ENCODE measurements around the gene BCL2L15.

Gene BCL2L15

DNA sequence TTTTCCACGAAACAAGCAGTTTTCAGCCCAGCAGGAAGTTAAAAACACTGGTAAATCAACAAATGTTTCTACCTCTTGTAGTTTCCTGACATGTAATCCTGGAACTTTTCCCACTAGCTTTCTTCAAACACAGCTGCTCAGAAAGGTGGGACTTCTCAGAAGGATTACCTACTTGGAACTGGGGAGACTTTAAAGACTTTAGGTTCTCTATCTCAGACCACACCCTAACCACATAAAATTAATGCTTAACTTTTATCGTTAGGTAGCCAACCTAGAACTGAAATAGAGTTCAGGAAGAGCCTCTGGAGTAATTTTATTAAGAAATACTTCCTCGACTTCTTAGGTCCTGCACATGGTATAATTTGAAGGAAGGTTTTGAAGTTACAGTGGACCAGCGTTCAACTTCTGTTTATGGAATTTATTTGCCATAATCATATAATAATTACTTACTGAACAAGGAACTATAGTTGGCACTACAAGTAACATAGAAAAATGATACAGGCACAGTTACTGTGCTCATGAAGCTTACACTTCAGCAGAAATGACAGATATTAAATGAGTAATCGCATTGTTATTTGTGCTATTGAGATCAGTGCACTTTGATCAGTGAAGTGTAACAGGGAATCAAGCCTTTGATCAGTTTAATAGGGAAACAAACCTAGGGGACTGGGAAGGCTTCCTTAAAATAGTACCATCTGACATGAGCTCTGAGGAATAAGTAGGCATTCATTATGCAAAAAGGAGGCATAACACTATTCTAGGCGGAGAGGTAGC lies at the start of gene BCL2L15:
Gene BCL2L15 (minus strand): TSS at position 180 of the 774 bp plus-strand sequence. CDS start 206 bp downstream, outside the sequence.
- DNase-seq (ENCODE audit: low read depth) = no peak
- TF ChIP-seq, protein P1, sequence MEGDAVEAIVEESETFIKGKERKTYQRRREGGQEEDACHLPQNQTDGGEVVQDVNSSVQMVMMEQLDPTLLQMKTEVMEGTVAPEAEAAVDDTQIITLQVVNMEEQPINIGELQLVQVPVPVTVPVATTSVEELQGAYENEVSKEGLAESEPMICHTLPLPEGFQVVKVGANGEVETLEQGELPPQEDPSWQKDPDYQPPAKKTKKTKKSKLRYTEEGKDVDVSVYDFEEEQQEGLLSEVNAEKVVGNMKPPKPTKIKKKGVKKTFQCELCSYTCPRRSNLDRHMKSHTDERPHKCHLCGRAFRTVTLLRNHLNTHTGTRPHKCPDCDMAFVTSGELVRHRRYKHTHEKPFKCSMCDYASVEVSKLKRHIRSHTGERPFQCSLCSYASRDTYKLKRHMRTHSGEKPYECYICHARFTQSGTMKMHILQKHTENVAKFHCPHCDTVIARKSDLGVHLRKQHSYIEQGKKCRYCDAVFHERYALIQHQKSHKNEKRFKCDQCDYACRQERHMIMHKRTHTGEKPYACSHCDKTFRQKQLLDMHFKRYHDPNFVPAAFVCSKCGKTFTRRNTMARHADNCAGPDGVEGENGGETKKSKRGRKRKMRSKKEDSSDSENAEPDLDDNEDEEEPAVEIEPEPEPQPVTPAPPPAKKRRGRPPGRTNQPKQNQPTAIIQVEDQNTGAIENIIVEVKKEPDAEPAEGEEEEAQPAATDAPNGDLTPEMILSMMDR (conservative IDR thresholded peaks at IDR 0.05; ENCODE audit: low read length) = no peak
- no peak within 1 kb of the TSS for H3K4me3 ChIP-seq (ENCODE audit: low read length)

DNA sequence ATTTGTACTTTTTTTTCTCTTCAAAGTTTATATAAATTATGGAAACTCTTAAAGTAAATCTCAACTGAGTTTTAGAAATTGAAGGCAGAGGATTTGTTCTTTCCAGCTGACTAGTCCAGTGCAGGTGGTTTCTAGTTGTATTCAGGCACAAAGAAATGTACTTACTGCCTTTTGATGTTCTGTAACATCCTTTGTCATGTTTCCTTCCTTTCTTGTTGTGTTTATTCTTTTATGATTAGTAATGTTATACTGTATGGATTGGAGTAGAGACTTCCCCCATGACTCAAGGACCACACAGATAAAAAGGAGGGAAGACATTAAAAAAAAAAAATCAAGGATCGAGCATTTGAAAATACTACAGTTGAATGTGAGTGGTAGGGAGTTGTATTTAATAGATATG lies 49.8 kb upstream of the BCL2L15 start:
- TF ChIP-seq, protein P1 (conservative IDR thresholded peaks at IDR 0.05; ENCODE audit: low read length) = no peak
- H3K4me3 ChIP-seq (ENCODE audit: low read length) = no peak overlapping the region
- no peak for DNase-seq (ENCODE audit: low read depth)

DNA sequence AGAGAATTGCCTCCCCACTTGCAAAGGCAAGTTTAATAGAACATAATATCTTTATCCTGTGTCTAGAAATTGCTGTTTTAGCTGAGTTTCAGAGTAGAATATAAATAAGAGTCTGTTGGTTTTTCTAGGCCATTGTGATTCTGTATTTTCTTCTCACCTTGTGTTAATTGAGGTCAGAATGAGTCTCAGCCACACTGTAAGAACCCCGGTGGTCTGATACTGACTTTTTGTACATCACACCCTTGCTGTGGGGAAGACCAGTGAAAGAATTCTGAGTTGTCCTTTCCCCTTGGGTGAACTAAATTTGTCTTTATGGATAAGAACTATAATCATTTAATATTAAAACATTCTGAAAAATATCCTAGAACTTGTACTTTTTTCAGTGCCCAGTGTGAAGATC lies 48.6 kb upstream of the BCL2L15 start:
- DNase-seq (ENCODE audit: low read depth) = no peak
- H3K4me3 ChIP-seq (ENCODE audit: low read length) = no peak overlapping the region
- TF ChIP-seq, protein P1 (conservative IDR thresholded peaks at IDR 0.05; ENCODE audit: low read length) = no peak

DNA sequence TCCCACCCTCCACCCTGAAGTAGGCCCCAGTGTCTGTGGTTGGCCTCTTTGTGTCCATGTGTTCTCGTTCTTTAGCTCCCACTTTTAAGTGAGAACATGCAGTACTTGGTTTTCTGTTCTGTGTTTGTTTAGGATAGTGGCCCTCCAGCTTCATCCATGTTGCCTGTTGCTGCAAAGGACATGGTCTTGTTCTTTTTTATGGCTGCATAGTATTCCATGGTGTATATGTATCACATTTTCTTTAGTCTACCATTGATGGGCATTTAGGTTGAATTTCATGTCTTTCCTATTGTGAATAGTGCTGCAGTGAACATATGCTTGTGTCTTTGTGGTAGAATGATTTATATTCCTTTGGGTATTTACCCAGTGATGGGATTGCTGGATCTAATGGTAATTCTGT lies 47.8 kb upstream of the BCL2L15 start:
- no peak for DNase-seq (ENCODE audit: low read depth)
- H3K4me3 ChIP-seq (ENCODE audit: low read length) = no peak overlapping the region
- TF ChIP-seq, protein P1 (conservative IDR thresholded peaks at IDR 0.05; ENCODE audit: low read length) = no peak

DNA sequence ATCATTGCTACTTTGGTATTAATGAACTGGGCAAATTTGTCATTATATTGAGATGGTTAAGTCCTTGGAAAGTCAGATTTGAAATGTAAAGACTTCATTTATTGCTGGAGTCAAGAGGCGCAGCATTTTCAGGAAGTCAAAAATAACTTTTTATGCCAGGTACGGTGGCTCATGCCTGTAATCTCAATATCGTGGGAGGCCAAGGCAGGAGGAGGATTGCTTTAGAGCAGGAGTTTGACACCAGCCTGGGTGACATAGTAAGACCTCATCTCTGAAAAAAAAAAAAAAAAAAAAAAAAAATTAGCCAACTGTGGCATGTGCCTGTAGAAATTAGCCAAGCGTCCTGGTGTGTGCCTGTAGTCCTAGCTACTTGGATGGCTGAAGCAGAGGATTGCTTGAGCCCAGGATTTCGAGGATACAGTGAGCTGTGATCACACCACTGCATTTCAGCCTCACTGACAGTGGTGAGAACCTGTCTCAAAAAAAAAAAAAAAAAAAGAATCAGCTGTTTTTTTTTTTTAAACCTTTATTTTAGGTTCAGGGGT lies 47.2 kb upstream of the BCL2L15 start:
- H3K4me3 ChIP-seq (ENCODE audit: low read length) = no peak overlapping the region
- TF ChIP-seq, protein P1 (conservative IDR thresholded peaks at IDR 0.05; ENCODE audit: low read length) = no peak
- DNase-seq (ENCODE audit: low read depth) = no peak

DNA sequence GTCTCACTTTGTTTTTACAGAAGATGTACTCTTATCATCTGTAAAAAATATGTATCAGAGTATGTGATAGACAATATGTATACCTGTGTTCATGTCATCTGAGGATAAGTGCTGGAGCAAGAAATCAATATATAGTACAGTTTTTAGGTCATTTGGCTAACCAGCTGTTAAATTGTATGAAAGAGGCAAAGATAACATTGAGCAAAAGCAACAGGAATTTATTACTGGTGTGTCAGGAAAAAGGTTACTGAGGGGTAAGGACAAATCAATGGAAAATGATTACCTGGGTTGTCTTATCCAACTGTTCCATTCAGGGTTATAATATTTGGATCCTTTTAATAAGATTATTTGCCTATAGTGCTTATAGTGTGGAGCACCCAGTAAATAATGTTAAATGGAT lies 46.6 kb upstream of the BCL2L15 start:
- no peak overlapping the region for H3K4me3 ChIP-seq (ENCODE audit: low read length)
- TF ChIP-seq, protein P1 (conservative IDR thresholded peaks at IDR 0.05; ENCODE audit: low read length) = no peak
- no peak for DNase-seq (ENCODE audit: low read depth)

DNA sequence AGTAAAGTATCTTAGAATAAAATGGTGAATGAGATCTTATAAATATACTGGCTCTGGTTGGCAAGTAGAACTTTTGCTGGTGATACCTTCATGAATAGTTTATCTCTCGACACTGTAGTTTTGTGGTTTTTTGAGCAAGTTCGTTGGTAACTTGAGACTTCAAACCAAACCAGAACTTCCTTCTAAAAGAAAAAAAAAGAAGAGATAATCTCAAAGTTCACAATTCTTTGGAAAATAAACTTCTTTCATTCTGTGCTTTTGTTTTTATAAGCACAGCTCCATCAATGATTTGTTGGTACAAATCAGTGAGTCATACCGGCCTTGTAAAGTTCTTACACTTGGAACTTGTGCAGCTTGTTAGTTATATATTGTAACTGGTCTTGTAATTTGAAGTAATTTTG lies 44.1 kb upstream of the BCL2L15 start:
- TF ChIP-seq, protein P1 (conservative IDR thresholded peaks at IDR 0.05; ENCODE audit: low read length) = no peak
- peak overlapping the region; percentile 93 for H3K4me3 ChIP-seq (ENCODE audit: low read length)
- DNase-seq (ENCODE audit: low read depth) = peak; percentile 24

All from AG10803 (cell line).